Thyroid gland (tissue), 4 donors: ENCODE results near the gene TRMT1L.

ENCODE experiments used
- CTCF ChIP-seq, 6 experiments: fragments of 200-600 bp in 3 of 6; fragments of 450-650 bp in 3 of 6; sonication (generic) in 3 of 6; IDR thresholded peaks; one replicate each; pipeline ENCODE4 v1.5.1; 2016 to 2019; ENCODE audit warnings: antibody characterized with exemption in 6 of 6, mild to moderate bottlenecking in 2 of 6, inconsistent platforms in 1 of 6, moderate library complexity in 1 of 6
- POLR2A ChIP-seq, 2 donors: fragments of 450-650 bp; IDR thresholded peaks; one replicate each; pipeline ENCODE4 v1.6.1; 2017; ENCODE audit warnings: antibody characterized with exemption in 2 of 2, mild to moderate bottlenecking in 2 of 2, moderate library complexity in 1 of 2

DNA sequence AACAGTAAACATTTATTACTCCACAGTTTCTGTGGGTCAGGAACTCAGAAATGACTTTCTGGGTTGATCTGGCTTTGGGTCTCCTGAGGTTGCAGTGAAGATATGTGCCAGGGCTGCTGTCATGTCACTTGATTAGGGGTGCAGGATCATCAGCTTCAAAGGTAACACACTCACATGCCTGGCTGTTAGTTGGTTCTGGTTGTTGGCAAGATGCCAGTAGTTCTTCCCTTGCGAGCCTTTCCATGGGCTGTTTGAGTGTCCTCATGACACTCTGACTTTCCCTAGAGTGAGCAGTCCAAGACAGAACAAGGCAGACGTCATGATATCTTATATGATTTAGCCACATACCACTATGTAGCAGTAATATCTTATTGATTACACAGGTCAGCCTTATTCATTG, 2.0 kb upstream of the TRMT1L start:
- TF ChIP-seq CTCF (IDR thresholded peaks at IDR 0.05): no peak
- TF ChIP-seq POLR2A (IDR thresholded peaks at IDR 0.05): no peak
